Measurements from ENCODE around the gene CHPT1.
"Not testable (repeated sequence)": the region's sequence is repeated elsewhere in the genome, so short reads cannot be mapped to it uniquely, and the experiment has no call there.

The CHPT1 gene

DNA sequence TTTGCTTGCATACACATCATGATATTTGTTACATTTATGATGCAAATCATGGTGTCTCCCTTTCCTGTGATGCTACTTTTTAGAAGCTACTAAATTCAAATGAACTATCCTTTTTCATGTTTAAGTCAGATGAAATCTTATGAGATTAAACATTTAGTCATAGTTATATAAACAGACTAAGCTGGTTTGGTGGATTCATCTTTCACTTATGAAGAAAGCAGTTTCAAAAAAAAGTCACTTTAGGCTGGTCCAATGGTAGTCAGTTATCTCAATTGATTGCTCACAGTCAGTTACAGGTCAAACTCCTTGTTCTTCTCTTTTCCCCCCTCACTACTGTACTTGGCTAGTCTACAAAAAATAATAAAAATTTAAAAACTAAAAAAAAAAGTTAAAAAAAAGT lies 22.1 kb downstream of the CHPT1 start:
- no peak for DNase-seq (ENCODE audit: low spot score)

GRCh38 chr12:101720118-101720517 lies 22.7 kb downstream of the CHPT1 start:
- no peak for DNase-seq (ENCODE audit: low spot score)

DNA sequence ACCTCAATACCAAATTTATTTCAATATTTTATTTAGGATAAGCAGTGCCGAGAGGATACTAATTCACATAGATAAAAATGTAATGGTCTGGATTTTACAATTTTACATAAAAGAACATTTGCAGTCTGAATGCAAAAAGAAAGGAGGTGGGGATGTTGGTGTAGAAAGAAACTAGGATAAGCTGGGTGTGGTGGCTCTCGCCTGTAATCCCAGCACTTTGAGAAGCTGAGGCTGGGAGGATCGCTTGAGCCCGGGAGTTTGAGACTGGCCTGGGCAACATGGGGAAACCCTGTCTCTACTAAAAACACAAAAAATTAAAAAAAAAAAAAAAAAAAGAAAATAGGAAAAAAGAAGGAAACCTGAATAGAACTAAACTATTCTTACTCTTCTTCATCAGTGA lies 25.0 kb downstream of the CHPT1 start:
- no peak for DNase-seq (ENCODE audit: low spot score)

DNA sequence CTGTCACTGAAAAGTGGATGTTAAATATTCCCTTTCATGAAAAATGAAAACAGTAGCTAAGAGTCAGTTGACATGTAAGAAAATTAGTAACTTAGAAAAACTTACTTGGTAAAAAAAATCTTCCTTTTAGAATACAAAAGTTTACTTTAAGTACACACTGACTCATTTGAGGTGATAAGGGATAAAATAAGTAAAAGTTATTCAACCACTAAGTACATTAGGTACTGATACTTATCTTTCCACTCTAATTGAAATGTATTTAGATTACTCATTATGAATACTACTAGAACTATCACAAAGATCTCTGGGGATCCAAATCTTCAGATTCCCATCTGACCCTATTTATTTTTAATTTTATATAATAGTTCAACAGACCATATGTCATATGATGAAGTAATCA lies 29.7 kb downstream of the CHPT1 start:
- DNase-seq (ENCODE audit: low spot score): no peak

DNA sequence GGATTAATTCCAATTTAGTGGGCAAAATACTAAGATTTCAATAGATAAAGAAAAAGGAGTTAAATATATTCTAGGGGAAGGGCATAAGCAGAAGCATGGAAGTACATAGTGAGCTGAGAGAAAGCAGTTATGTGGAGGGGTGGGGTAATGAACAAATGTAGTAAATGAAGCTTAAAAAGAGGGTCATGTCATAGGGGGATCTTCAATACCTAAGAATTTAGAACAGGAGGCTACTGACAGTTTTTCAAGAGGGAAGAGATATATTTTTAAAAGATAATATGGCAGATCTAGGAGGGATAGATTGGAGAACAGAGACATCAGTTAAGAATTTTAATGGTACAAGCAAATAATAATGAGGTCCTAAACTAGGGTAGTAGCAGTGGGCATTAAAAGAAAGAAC lies 32.4 kb downstream of the CHPT1 start:
- no peak for DNase-seq (ENCODE audit: low spot score)

- no peak for DNase-seq (ENCODE audit: low spot score)
Observed at GRCh38 chr12:101732318-101732717, 34.9 kb downstream of the CHPT1 start.

- no peak for DNase-seq (ENCODE audit: low spot score)
Observed at GRCh38 chr12:101733166-101733565, 35.7 kb downstream of the CHPT1 start.

GRCh38 chr12:101734482-101734881 lies 37.0 kb downstream of the CHPT1 start:
- DNase-seq (ENCODE audit: low spot score): not testable (repeated sequence)

GRCh38 chr12:101737476-101737875 lies 40.0 kb downstream of the CHPT1 start:
- no peak for DNase-seq (ENCODE audit: low spot score)

GRCh38 chr12:101738920-101739665 lies 41.7 kb downstream of the CHPT1 start, which contains the start of gene SYCP3:
Gene SYCP3 (minus strand): TSS chr12:101739462. CDS start chr12:101737935, 1,527 bp downstream.
- no peak for DNase-seq (ENCODE audit: low spot score)

DNA sequence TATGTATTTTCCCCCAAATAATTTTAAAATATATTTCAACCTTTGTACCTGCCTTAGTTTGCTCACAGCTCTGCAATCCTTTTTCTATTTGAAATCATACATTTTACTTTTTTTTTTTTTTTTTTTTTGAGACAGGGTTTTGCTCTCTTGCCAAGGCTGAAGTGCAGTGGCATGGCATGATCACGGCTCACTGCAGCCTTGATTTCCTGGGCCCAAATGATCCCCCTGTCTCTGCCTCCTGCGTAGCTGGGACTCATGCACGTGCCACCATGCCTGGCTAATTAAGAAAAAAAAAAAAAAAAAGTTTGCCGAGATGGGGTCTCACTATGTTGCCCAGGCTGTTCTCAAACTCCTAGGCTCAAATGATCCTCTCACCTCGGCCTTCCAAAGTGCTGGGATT lies 43.1 kb downstream of the CHPT1 start:
- DNase-seq (ENCODE audit: low spot score): no peak

- DNase-seq (ENCODE audit: low spot score): no peak
Observed at GRCh38 chr12:101740980-101741379, 43.5 kb downstream of the CHPT1 start.

DNA sequence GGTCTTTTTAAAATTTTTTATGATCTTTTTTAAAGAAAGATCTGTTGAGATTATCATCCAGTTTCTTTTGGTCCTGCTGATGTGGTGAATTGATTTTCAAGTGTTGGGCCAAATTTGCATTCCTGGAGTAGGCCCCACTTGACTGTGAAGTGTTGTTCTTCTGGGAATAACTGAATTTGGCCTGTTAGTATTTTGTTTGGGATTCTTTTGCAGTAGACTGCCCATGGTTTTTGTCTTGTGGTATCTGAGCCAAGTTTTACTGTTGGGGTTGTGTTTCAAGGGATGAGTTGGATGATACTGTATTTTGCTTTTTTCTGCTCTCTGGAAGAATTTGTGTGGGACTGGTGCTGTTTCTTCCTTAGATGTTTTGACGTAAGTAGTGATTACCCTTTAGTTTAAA lies 45.8 kb downstream of the CHPT1 start:
- no peak for DNase-seq (ENCODE audit: low spot score)

GRCh38 chr12:101743724-101744472 lies 46.5 kb downstream of the CHPT1 start:
- no peak for DNase-seq (ENCODE audit: low spot score)

DNA sequence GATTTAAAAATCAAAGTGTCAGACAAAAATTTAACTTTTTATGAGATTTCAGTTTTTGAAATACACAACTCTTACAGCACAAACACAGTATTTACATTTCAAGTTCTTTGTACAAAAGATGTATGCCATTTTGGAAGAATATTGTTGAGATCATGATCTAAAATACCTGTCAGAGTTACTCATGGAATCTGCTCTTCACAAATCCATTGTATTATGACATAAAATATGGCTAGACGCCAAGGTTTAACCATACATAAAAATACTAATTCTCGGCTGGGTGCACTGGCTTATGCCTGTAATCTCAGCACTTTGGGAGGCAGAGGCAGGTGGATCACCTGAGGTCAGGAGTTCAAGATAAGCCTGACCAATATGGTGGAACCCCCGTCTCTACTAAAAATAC lies 48.0 kb downstream of the CHPT1 start:
- no peak for DNase-seq (ENCODE audit: low spot score)

DNA sequence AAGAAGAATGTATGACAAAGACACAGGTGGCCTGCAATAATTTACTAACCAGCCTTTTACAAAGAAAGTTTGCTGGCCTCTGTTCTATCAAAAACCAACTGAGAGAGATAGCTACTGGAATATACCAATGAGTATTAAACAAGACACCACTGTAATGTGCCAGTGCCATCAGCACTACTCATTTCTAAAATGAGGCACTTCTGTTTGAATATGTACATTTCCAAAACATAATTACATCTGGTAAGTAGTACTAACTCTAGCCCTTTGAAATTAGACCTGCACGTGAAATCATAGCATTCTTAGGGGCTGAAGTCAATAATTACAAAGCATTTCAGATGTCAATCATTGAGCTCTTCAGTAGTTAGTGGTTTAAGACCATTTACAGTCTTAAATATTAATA lies 48.8 kb downstream of the CHPT1 start:
- DNase-seq (ENCODE audit: low spot score): no peak

DNA sequence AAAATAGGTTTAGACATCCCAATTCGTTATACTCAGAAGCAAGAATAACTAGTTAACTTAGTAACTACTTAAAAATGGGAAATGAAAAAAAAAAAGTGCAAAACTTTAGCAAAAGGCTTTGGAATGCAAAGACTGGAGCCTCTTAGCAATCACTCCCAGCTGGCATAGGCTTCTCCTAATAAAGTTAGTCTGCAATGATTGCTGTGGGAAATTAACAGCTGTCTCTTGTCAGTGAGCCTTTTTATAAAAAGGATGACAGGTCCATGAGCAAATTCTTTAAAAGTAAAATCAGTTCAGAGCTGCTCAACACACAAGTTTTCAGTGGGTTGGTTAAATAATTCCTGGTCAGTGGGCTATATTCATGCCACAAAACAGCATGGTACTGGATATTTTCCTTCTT lies 49.2 kb downstream of the CHPT1 start:
- DNase-seq (ENCODE audit: low spot score): peak; percentile 53

GRCh38 chr12:101747697-101748096 lies 50.3 kb downstream of the CHPT1 start:
- no peak for DNase-seq (ENCODE audit: low spot score)

GRCh38 chr12:101748907-101749306 lies 51.5 kb downstream of the CHPT1 start:
- DNase-seq (ENCODE audit: low spot score): no peak

GRCh38 chr12:101749657-101750056 lies 52.2 kb downstream of the CHPT1 start:
- no peak for DNase-seq (ENCODE audit: low spot score)

GRCh38 chr12:101750152-101750551 lies 52.7 kb downstream of the CHPT1 start:
- DNase-seq (ENCODE audit: low spot score): no peak

- peak; percentile 20 for DNase-seq (ENCODE audit: low spot score)
Observed at GRCh38 chr12:101759396-101760047, 62.1 kb downstream of the CHPT1 start.

GRCh38 chr12:101761350-101761749 lies 63.9 kb downstream of the CHPT1 start:
- DNase-seq (ENCODE audit: low spot score): no peak

Measured in SK-N-DZ (cell line).